CD4-positive, alpha-beta memory T cell (primary cell): Measurements from ENCODE around the gene MB. TPM values are rescaled to one million over a fixed set of nuclear protein-coding genes. Genes with fewer than 3 reads are reported as not detected.
A peak's percentile ranks its signal among the peaks of the same experiment; 100 is the strongest.

Source experiments
- CTCF ChIA-PET: fragments of 350-600 bp; sonication (Branson Sonifier 250); formaldehyde crosslinking; loops from one replicate; lab custom pipeline; 2021; ENCODE audit warnings: inconsistent platforms; ENCODE audit not compliant: partially characterized antibody; lab: Charles Lee
- POLR2A ChIA-PET: fragments of 350-600 bp; sonication (Branson Sonifier 250); formaldehyde crosslinking; loops from one replicate; lab custom pipeline; 2021; ENCODE audit not compliant: partially characterized antibody; lab: Charles Lee
- DNase-seq, 5 donors: peaks; one replicate each; pipeline versions ENCODE4 v3.0.0 to v3.0.0-alpha.2; 2020 to 2022; ENCODE audit warnings: mixed read lengths in 1 of 5
- H3K27ac ChIP-seq: one replicate; pipeline ENCODE4 v1.7.0; 2013; ENCODE audit warnings: low read depth, low read length
- H3K27me3 ChIP-seq: 2 replicates; pipeline ENCODE4 v1.7.0; 2013; ENCODE audit warnings: mild to moderate bottlenecking, low read length, moderate library complexity; ENCODE audit not compliant: insufficient read depth
- H3K36me3 ChIP-seq: 2 replicates; pipeline ENCODE4 v1.7.0; 2013; ENCODE audit warnings: mild to moderate bottlenecking, low read length, moderate library complexity; ENCODE audit not compliant: insufficient read depth
- H3K4me1 ChIP-seq: 2 replicates; pipeline ENCODE4 v1.7.0; 2013; ENCODE audit warnings: mild to moderate bottlenecking, low read length, moderate library complexity; ENCODE audit not compliant: insufficient read depth
- H3K4me3 ChIP-seq, 2 donors: one replicate each; pipeline ENCODE4 v1.7.0; 2013; ENCODE audit warnings: low read length in 2 of 2, mild to moderate bottlenecking in 1 of 2
- H3K9me3 ChIP-seq, 2 donors: one replicate each; pipeline ENCODE4 v1.7.0; 2013; ENCODE audit warnings: low read length in 2 of 2, control low read depth in 1 of 2; ENCODE audit not compliant: control insufficient read depth in 1 of 2
- H3K27ac Mint-ChIP-seq, 7 donors: one replicate each; pipeline ENCODE4 v1.8.0; 2020 to 2021; ENCODE audit warnings: mixed read lengths in 7 of 7, mild to moderate bottlenecking in 6 of 7, inconsistent platforms in 3 of 7, moderate library complexity in 3 of 7
- H3K27me3 Mint-ChIP-seq, 2 donors: one replicate each; pipeline ENCODE4 v1.8.0; 2020 to 2021; ENCODE audit warnings: mixed read lengths in 2 of 2
- H3K36me3 Mint-ChIP-seq, 2 donors: one replicate each; pipeline ENCODE4 v1.8.0; 2020 to 2021; ENCODE audit warnings: mixed read lengths in 2 of 2, inconsistent platforms in 1 of 2, mild to moderate bottlenecking in 1 of 2
- H3K4me1 Mint-ChIP-seq, 4 donors: one replicate each; pipeline ENCODE4 v1.8.0; 2020 to 2021; ENCODE audit warnings: mixed read lengths in 4 of 4, mild to moderate bottlenecking in 1 of 4
- H3K4me3 Mint-ChIP-seq, 8 donors: one replicate each; pipeline ENCODE4 v1.8.0; 2020 to 2021; ENCODE audit warnings: mixed read lengths in 8 of 8, mild to moderate bottlenecking in 7 of 8, moderate library complexity in 6 of 8, inconsistent platforms in 3 of 8
- H3K9me3 Mint-ChIP-seq, 8 donors: one replicate each; pipeline ENCODE4 v1.8.0; 2020 to 2021; ENCODE audit warnings: mixed read lengths in 8 of 8, mild to moderate bottlenecking in 5 of 8, inconsistent platforms in 3 of 8, moderate library complexity in 1 of 8
- intact Hi-C: fragments of 100-400 bp; cut with micrococcal nuclease; formaldehyde crosslinking; loops from one replicate; pipeline ENCODE4 v1.15.1; 2023
- polyA plus RNA-seq, 2 donors: library from polyadenylated mRNA; unstranded; fragments of 300-500 nt; fragmentation: Illumina TruSeq; gene quantifications; one replicate each; pipeline ENCODE4 v1.2.3, GENCODE V29; 2021
- total RNA-seq, 2 experiments: library from RNA; stranded (reverse); gene quantifications; one replicate each; pipeline ENCODE4 v1.2.3, GENCODE V29; 2021

MB gene
- total and polyA plus RNA-seq, 4 experiments from 2014 or later, result not detected

DNA sequence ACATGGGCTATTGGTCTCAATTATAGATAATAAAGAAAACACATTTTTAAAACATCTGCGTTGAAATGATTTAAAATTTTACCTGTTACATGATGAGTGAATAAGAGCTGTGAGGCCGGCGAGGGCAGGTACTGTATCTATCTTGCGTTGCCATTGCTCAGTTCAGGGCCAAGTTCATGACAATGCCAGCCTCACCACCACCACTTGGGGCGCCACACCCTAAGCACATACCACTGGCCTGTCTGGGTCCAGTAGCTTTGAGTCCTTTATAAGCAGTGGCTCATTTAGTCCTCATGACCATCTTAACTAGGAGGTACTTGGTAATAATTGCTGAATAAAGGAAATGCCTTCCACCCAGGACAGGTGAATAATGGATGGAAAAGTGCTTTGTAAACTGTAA is 14.5 kb upstream of the MB start:
- H3K27ac Mint-ChIP-seq, result peak overlapping the region in 1 of 7 donors; percentile 16
- ChIA-PET CTCF (interaction anchor here (0.8 to 0.9 kb wide), 2 partner anchors 17 to 148 kb away, joined by 3 read pairs; partner anchors contain the start of gene APOL6), POLR2A (interaction anchor here (0.5 kb wide), 1 partner anchor 18 kb away, joined by 3 read pairs; no protein-coding TSS in a partner anchor)
- Histone ChIP-seq H3K27ac (no peak overlapping the region), H3K36me3 (no peaks in the 10 kb centered on the region), H3K4me1 (peaks cover 22% of the 10 kb centered on the region), H3K9me3 (no peaks in the 10 kb centered on the region), H3K4me3 (no peak overlapping the region), H3K27me3 (no peaks in the 10 kb centered on the region)
- no peaks in the 10 kb centered on the region for H3K27me3 Mint-ChIP-seq
- no peaks in the 10 kb centered on the region for H3K9me3 Mint-ChIP-seq
- no peak overlapping the region for H3K4me3 Mint-ChIP-seq
- DNase-seq, result no peak
- no peaks in the 10 kb centered on the region for H3K36me3 Mint-ChIP-seq
- peaks cover 22 to 29% (median 25%) of the 10 kb centered on the region in 4 donors for H3K4me1 Mint-ChIP-seq
- intact Hi-C loops, result no loop called here

DNA sequence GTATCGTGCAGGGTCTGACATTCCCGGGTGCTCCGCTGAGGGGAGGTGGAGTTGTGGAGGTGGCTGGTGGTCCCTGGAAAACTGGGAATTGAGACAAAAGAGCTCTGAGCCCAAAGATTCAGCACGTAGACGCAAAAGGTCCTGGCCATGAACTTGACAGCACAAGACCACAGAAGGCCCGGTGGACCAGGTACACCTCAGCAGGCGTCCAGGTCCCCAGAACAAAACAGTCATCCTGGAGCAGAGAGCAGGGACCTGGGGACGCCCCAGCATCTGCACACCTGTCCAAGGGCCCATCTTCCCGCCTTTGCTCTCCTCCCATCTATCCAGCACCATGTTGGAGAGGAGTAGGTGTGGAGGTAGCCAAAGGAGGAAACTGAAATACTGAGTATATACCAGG is 13.8 kb upstream of the MB start:
- H3K27me3 ChIP-seq, result no peaks in the 10 kb centered on the region
- H3K36me3 ChIP-seq, result no peaks in the 10 kb centered on the region
- intact Hi-C loops, result no loop called here
- no peak overlapping the region for H3K27ac ChIP-seq
- POLR2A ChIA-PET, result interaction anchor here (0.5 to 0.9 kb wide), 2 partner anchors 17 to 19 kb away, joined by 3 to 4 read pairs; partner anchors contain the start of gene APOL6
- Mint-ChIP-seq H3K27me3 (no peaks in the 10 kb centered on the region), H3K9me3 (no peaks in the 10 kb centered on the region), H3K4me1 (peaks cover 22 to 29% (median 25%) of the 10 kb centered on the region in 4 donors), H3K27ac (peak overlapping the region in 2 of 7 donors; percentile 34 to 68), H3K36me3 (no peaks in the 10 kb centered on the region), H3K4me3 (no peak overlapping the region)
- CTCF ChIA-PET, result interaction anchor here (0.7 to 0.8 kb wide), 2 partner anchors 149 to 200 kb away, joined by 3 read pairs; no protein-coding TSS in a partner anchor
- H3K4me1 ChIP-seq, result peaks cover 22% of the 10 kb centered on the region
- no peak overlapping the region for H3K4me3 ChIP-seq
- DNase-seq, result no peak
- H3K9me3 ChIP-seq, result no peaks in the 10 kb centered on the region

DNA sequence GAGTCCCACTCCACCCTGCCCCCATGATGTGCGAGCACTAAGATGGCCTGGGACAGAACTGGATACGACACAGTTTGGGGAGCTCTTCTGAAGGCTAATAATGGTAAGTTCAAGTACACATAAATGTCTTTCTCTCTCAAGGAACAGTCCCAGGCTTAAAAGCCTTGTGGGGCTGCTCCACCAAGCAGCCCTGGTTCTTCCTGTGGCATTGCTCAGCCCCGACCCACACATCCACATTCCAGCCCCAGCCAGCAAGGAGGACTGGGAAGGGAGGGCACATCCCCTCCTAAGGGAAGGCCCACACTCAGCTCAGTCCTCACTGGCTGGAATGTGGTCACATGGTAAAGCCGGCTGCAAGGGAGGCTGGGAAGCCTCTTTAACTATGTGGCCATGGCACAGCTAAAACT is 13.3 kb upstream of the MB start:
- Mint-ChIP-seq H3K4me1 (peaks cover 22 to 29% (median 25%) of the 10 kb centered on the region in 4 donors), H3K27ac (peak overlapping the region in 3 of 7 donors; percentile 34 to 83 (median 55)), H3K4me3 (no peak overlapping the region), H3K9me3 (no peaks in the 10 kb centered on the region), H3K36me3 (no peaks in the 10 kb centered on the region), H3K27me3 (no peaks in the 10 kb centered on the region)
- Histone ChIP-seq H3K27me3 (no peaks in the 10 kb centered on the region), H3K4me3 (no peak overlapping the region), H3K36me3 (no peaks in the 10 kb centered on the region), H3K27ac (no peak overlapping the region), H3K4me1 (peaks cover 22% of the 10 kb centered on the region), H3K9me3 (no peaks in the 10 kb centered on the region)
- no peak for DNase-seq
- ChIA-PET CTCF (interaction anchor here (0.7 kb wide), 1 partner anchor 199 kb away, joined by 3 read pairs; no protein-coding TSS in a partner anchor), POLR2A (interaction anchor here (0.9 kb wide), 1 partner anchor 18 kb away, joined by 4 read pairs; the partner anchor contains the start of gene APOL6)
- intact Hi-C loops, result no loop called here

DNA sequence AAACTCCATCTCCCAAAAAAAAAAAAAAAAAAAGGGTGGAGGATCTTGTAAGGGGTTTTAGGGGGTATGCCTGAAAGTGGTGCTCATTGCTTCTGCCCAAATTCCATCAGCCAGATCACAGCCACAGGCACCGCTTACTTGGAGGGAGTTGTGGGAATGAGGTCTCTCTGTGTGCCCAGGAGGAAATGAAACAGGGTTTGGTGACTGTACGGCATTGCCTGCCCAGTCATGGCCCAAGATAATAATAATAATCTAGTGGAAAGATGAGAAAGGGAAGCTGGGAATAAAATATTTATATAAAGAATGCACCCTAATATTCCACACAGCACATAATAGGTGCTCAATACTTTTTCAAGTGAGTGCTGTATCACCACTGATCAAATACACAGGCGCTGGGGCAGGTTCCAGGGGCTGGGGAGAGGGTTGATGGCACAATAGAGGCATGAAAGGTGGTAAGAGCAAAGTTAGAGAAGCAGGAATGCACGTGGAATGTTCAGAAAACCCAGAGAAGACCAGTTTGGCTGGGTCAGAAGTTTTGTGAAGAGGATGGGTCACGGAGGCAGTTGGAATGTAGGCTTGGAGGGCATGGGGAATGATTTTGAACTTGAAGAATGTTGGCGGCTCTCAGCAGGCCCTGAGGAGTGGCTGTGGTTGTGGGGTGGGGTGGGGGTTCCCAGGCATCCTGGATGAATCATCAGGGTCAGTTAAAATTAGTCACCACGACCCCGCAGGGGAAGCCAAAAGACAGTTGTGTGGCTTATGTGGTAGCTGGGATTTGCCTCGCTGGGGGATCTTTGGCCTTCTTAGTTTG is 12.5 kb upstream of the MB start:
- Histone ChIP-seq H3K27ac (no peak overlapping the region), H3K4me3 (no peak overlapping the region)
- H3K4me3 Mint-ChIP-seq, result no peak overlapping the region

DNA sequence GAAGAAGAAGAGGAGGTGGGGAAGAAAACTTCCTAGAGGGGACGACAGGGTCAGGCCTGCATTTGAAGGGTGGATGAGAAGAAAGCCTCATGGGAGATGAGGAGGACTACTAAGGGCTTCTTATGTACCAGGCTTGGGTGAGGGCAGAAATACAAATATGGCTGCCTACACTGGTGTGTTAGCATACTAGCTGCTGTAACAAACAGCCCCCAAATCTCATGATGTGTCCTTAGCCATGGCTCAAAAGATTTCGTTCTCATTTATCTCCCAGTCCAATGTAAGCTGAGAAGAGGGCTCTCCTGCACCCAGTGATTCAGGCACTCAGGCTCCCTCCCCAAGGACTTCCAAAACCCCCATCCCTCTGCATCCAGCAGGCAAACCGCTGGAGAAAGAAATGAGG is 11.6 kb upstream of the MB start:
- ChIA-PET POLR2A (no interaction called here), CTCF (interaction anchor here (1.2 kb wide), 1 partner anchor 45 kb away, joined by 3 read pairs; no protein-coding TSS in a partner anchor)
- Mint-ChIP-seq H3K27ac (peak overlapping the region in 2 of 7 donors; percentile 77 to 85), H3K27me3 (peaks cover 0 to 2% of the 10 kb centered on the region in 2 donors), H3K36me3 (no peaks in the 10 kb centered on the region), H3K9me3 (no peaks in the 10 kb centered on the region), H3K4me1 (peaks cover 16 to 29% (median 22%) of the 10 kb centered on the region in 4 donors), H3K4me3 (peak overlapping the region in 1 of 8 donors; percentile 4)
- Histone ChIP-seq H3K4me1 (peaks cover 17% of the 10 kb centered on the region), H3K9me3 (no peaks in the 10 kb centered on the region), H3K4me3 (no peak overlapping the region), H3K27ac (no peak overlapping the region), H3K36me3 (no peaks in the 10 kb centered on the region), H3K27me3 (no peaks in the 10 kb centered on the region)
- DNase-seq, result no peak
- intact Hi-C loops, result loop anchor here (5.0 kb wide), 1 partner anchor 439 kb away; no protein-coding TSS in a partner anchor

More for the DNA sequence above, 12.5 kb upstream of the MB start:
- H3K4me1 ChIP-seq, result peaks cover 22% of the 10 kb centered on the region
- H3K9me3 ChIP-seq, result no peaks in the 10 kb centered on the region
- peak overlapping the region in 6 of 7 donors; percentile 4 to 89 (median 62) for H3K27ac Mint-ChIP-seq
- H3K36me3 Mint-ChIP-seq, result no peaks in the 10 kb centered on the region
- H3K27me3 Mint-ChIP-seq, result peaks cover 0 to 1% of the 10 kb centered on the region in 2 donors
- intact Hi-C loops, result loop anchor here (5.0 kb wide), 1 partner anchor 438 kb away; no protein-coding TSS in a partner anchor
- H3K9me3 Mint-ChIP-seq, result no peaks in the 10 kb centered on the region
- CTCF ChIA-PET, result interaction anchor here (1.2 kb wide), 1 partner anchor 46 kb away, joined by 3 read pairs; no protein-coding TSS in a partner anchor
- H3K4me1 Mint-ChIP-seq, result peaks cover 22 to 29% (median 25%) of the 10 kb centered on the region in 4 donors
- H3K27me3 ChIP-seq, result no peaks in the 10 kb centered on the region
- POLR2A ChIA-PET, result no interaction called here
- peak in 2 of 5 donors; percentile 20 to 59 for DNase-seq
- H3K36me3 ChIP-seq, result no peaks in the 10 kb centered on the region

DNA sequence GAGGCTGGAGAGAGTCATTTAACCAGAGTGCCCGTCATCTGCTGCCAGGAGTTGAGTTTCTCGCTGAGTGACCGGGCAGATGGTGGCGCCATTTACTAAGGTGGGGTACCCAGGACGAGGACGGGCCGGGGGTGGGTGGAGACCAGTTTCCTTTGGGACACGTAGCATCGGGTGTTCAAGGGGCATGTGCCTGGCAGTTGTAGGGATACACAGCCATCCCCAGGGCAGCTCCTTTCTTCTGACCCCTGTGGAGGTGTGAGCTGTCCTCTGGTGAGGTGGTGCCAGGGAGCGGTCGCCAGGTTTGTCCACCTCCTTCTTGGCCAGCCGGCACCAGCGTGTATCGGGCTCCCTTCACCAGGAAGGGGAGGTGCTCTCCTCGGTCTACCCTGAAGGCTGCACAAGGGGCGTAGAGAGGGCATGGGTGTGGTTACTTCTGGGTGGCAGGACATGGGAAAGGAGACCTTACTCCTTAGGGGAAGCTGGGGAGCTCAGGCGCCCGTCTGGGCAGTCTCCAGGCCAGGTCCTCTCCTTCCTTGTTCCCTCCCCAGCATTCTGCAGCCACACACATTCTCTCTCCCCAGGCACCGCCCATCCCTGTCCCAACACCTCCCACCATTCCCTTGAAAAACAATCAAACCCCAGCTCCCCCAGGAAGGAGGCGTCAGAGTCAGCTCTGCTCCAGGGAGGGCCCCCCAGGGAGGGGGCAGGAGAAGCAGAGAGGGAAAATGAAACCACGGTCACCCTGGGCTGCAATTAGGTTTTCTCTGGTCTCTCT is 10.3 kb upstream of the MB start:
- DNase-seq, result peak in 4 of 5 donors; percentile 22 to 37 (median 31)

More for the DNA sequence above, 10.3 kb upstream of the MB start:
- H3K4me3 Mint-ChIP-seq, result peak overlapping the region; percentile 31 to 85 (median 72)
- ChIA-PET POLR2A (interaction anchor here (0.9 to 1.7 kb wide), 3 partner anchors 21 to 210 kb away, joined by 3 to 13 read pairs (median 5); partner anchors contain the start of gene APOL6), CTCF (interaction anchor here (0.7 to 3.5 kb wide), 18 partner anchors 15 to 497 kb away, joined by 3 to 12 read pairs (median 4); partner anchors contain the start of gene APOL6)
- H3K36me3 Mint-ChIP-seq, result no peaks in the 10 kb centered on the region
- Histone ChIP-seq H3K27ac (no peak overlapping the region), H3K27me3 (no peaks in the 10 kb centered on the region), H3K9me3 (no peaks in the 10 kb centered on the region), H3K36me3 (no peaks in the 10 kb centered on the region), H3K4me1 (peaks cover 16% of the 10 kb centered on the region), H3K4me3 (peak overlapping the region in 1 of 2 donors; percentile 30)
- peak overlapping the region; percentile 10 to 74 (median 66) for H3K27ac Mint-ChIP-seq
- no peaks in the 10 kb centered on the region for H3K9me3 Mint-ChIP-seq
- H3K27me3 Mint-ChIP-seq, result peaks cover 0 to 2% of the 10 kb centered on the region in 2 donors
- H3K4me1 Mint-ChIP-seq, result peaks cover 10 to 23% (median 18%) of the 10 kb centered on the region in 4 donors
- intact Hi-C loops, result loop anchor here (1.0 to 5.0 kb wide), 2 partner anchors 440 to 497 kb away; no protein-coding TSS in a partner anchor
